Thoracic aorta (tissue), 2 donors: ENCODE results near the gene PDCL3. TPM values are rescaled to one million over a fixed set of nuclear protein-coding genes. Genes with fewer than 3 reads are reported as not detected.

ENCODE experiments used
- ATAC-seq: fragments of 150-250 bp; one replicate; pipeline ENCODE4 v1.8.0; 2017; ENCODE audit warnings: low read depth; ENCODE audit not compliant: insufficient number of reproducible peaks, low FRiP score
- DNase-seq: peaks from one replicate; pipeline ENCODE4 v3.0.0-alpha.2; 2020; ENCODE audit warnings: low spot score
- H3K27ac ChIP-seq, 2 donors: fragments of 200-600 bp; sonication (generic); 1 replicate in 1 of 2; 2 replicates in 1 of 2; pipeline ENCODE4 v1.5.1; 2016; ENCODE audit warnings: mild to moderate bottlenecking in 2 of 2, moderate library complexity in 2 of 2
- H3K27me3 ChIP-seq: fragments of 200-600 bp; sonication (generic); replicated peaks from 2 replicates; pipeline ENCODE4 v1.6.0; 2016; ENCODE audit warnings: mild to moderate bottlenecking; ENCODE audit not compliant: insufficient read depth
- H3K36me3 ChIP-seq: fragments of 200-600 bp; sonication (generic); one replicate; pipeline ENCODE4 v1.5.1; 2016
- H3K4me1 ChIP-seq, 2 donors: fragments of 200-600 bp; sonication (generic); 1 replicate in 1 of 2; 2 replicates in 1 of 2; pipeline versions ENCODE4 v1.5.1 to v1.6.0; 2016; ENCODE audit warnings: low read depth in 2 of 2, mild to moderate bottlenecking in 1 of 2; ENCODE audit not compliant: control insufficient read depth in 1 of 2
- H3K4me3 ChIP-seq: fragments of 200-600 bp; sonication (generic); 2 replicates; pipeline ENCODE4 v1.5.1; 2016; ENCODE audit warnings: mild to moderate bottlenecking
- H3K9me3 ChIP-seq: fragments of 200-600 bp; sonication (generic); 2 replicates; pipeline ENCODE4 v1.5.1; 2016
- CTCF ChIP-seq: fragments of 200-600 bp; sonication (generic); IDR thresholded peaks from one replicate; pipeline ENCODE4 v1.5.1; 2019; ENCODE audit warnings: antibody characterized with exemption
- total RNA-seq, 2 donors: library from RNA; depleted of rRNA; stranded (reverse); fragments of >200 nt; gene quantifications; one replicate each; pipeline versions ENCODE4 v1.1.0 to v1.2.3, GENCODE V29; 2016

PDCL3 gene
- total RNA-seq, 2 donors from 2014 or later, result 7.5 to 13.4 TPM

- DNase-seq (no peak), ATAC-seq (no peak)
- H3K4me3 ChIP-seq, result no peak overlapping the region
- H3K36me3 ChIP-seq, result no peaks in the 10 kb centered on the region
- no peaks in the 10 kb centered on the region for H3K4me1 ChIP-seq
- no peak overlapping the region for H3K27ac ChIP-seq
- no peaks in the 10 kb centered on the region for H3K9me3 ChIP-seq
- no peaks in the 10 kb centered on the region for H3K27me3 ChIP-seq
- no peak for TF ChIP-seq CTCF
Observed at GRCh38 chr2:100542418-100542817, 20.4 kb upstream of the PDCL3 start.

GRCh38 chr2:100544911-100545596 lies 17.7 kb upstream of the PDCL3 start:
- H3K4me1 ChIP-seq, result no peaks in the 10 kb centered on the region
- DNase-seq (no peak), ATAC-seq (no peak)
- TF ChIP-seq CTCF, result no peak
- H3K27ac ChIP-seq, result no peak overlapping the region
- no peaks in the 10 kb centered on the region for H3K36me3 ChIP-seq
- H3K27me3 ChIP-seq, result no peaks in the 10 kb centered on the region
- no peaks in the 10 kb centered on the region for H3K9me3 ChIP-seq
- H3K4me3 ChIP-seq, result no peak overlapping the region

- H3K27ac ChIP-seq, result no peak overlapping the region
- no peaks in the 10 kb centered on the region for H3K4me1 ChIP-seq
- no peaks in the 10 kb centered on the region for H3K9me3 ChIP-seq
- no peak for TF ChIP-seq CTCF
- no peaks in the 10 kb centered on the region for H3K36me3 ChIP-seq
- no peaks in the 10 kb centered on the region for H3K27me3 ChIP-seq
- ATAC-seq, result no peak
- no peak overlapping the region for H3K4me3 ChIP-seq
- no peak for DNase-seq
Observed at GRCh38 chr2:100546469-100546868, 16.3 kb upstream of the PDCL3 start.

- no peak overlapping the region for H3K4me3 ChIP-seq
- ATAC-seq (no peak), DNase-seq (no peak)
- no peak overlapping the region for H3K27ac ChIP-seq
- no peaks in the 10 kb centered on the region for H3K36me3 ChIP-seq
- no peaks in the 10 kb centered on the region for H3K27me3 ChIP-seq
- no peaks in the 10 kb centered on the region for H3K9me3 ChIP-seq
- no peaks in the 10 kb centered on the region for H3K4me1 ChIP-seq
- no peak for TF ChIP-seq CTCF
Observed at GRCh38 chr2:100548771-100549170, 14.0 kb upstream of the PDCL3 start.

- Histone ChIP-seq H3K27me3 (no peaks in the 10 kb centered on the region), H3K9me3 (no peaks in the 10 kb centered on the region), H3K4me3 (no peak overlapping the region), H3K4me1 (no peaks in the 10 kb centered on the region), H3K36me3 (no peaks in the 10 kb centered on the region), H3K27ac (no peak overlapping the region)
- DNase-seq, result no peak
- ATAC-seq, result no peak
- TF ChIP-seq CTCF, result no peak
Observed at GRCh38 chr2:100551303-100551702, 11.5 kb upstream of the PDCL3 start.
